ENCODE measurements around the gene ANKRD31. TPM values are rescaled to one million over a fixed set of nuclear protein-coding genes. Genes with fewer than 3 reads are reported as not detected.

The ANKRD31 gene
- total RNA-seq, 1 experiment from 2014 or later, result 0.09 TPM

- TF ChIP-seq, protein P1, sequence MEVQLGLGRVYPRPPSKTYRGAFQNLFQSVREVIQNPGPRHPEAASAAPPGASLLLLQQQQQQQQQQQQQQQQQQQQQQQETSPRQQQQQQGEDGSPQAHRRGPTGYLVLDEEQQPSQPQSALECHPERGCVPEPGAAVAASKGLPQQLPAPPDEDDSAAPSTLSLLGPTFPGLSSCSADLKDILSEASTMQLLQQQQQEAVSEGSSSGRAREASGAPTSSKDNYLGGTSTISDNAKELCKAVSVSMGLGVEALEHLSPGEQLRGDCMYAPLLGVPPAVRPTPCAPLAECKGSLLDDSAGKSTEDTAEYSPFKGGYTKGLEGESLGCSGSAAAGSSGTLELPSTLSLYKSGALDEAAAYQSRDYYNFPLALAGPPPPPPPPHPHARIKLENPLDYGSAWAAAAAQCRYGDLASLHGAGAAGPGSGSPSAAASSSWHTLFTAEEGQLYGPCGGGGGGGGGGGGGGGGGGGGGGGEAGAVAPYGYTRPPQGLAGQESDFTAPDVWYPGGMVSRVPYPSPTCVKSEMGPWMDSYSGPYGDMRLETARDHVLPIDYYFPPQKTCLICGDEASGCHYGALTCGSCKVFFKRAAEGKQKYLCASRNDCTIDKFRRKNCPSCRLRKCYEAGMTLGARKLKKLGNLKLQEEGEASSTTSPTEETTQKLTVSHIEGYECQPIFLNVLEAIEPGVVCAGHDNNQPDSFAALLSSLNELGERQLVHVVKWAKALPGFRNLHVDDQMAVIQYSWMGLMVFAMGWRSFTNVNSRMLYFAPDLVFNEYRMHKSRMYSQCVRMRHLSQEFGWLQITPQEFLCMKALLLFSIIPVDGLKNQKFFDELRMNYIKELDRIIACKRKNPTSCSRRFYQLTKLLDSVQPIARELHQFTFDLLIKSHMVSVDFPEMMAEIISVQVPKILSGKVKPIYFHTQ (CRISPR knock-in tag; IDR thresholded peaks at IDR 0.05), result no peak
- no peak for TF ChIP-seq ETV6 (CRISPR knock-in tag; IDR thresholded peaks at IDR 0.05)
Measured at GRCh38 chr5:75281716-75282465, 45.2 kb upstream of the ANKRD31 start (continued).

- H3K36me3 Mint-ChIP-seq, result no peaks in the 10 kb centered on the region
- H3K4me3 Mint-ChIP-seq, result no peak overlapping the region
- H3K27me3 Mint-ChIP-seq (ENCODE audit: low read depth), result no peaks in the 10 kb centered on the region
- ATAC-seq (no peak), DNase-seq (ENCODE audit: low spot score) (no peak)
- TF ChIP-seq, protein P1 (CRISPR knock-in tag; IDR thresholded peaks at IDR 0.05), result no peak
- TF ChIP-seq ELF4 (CRISPR knock-in tag; IDR thresholded peaks at IDR 0.05; ENCODE audit: low read depth) (no peak), JUN (CRISPR knock-in tag; IDR thresholded peaks at IDR 0.05) (no peak), ATF2 (CRISPR knock-in tag; IDR thresholded peaks at IDR 0.05; ENCODE audit: borderline replicate concordance, low read depth) (no peak), RELA (CRISPR knock-in tag; IDR thresholded peaks at IDR 0.05; ENCODE audit: borderline replicate concordance) (no peak), TP53 (CRISPR knock-in tag; IDR thresholded peaks at IDR 0.05) (no peak), E2F4 (CRISPR knock-in tag; IDR thresholded peaks at IDR 0.05; ENCODE audit: borderline replicate concordance, low read depth) (no peak), ZNF281 (CRISPR knock-in tag; IDR thresholded peaks at IDR 0.05) (no peak), EMX1 (CRISPR knock-in tag; IDR thresholded peaks at IDR 0.05) (no peak), ZNF263 (CRISPR knock-in tag; IDR thresholded peaks at IDR 0.05; ENCODE audit: low read depth) (no peak), IRF2 (CRISPR knock-in tag; IDR thresholded peaks at IDR 0.05; ENCODE audit: borderline replicate concordance, low read depth) (no peak), FOXJ3 (CRISPR knock-in tag; IDR thresholded peaks at IDR 0.05; ENCODE audit: borderline replicate concordance) (no peak)
- TF ChIP-seq, protein P2, sequence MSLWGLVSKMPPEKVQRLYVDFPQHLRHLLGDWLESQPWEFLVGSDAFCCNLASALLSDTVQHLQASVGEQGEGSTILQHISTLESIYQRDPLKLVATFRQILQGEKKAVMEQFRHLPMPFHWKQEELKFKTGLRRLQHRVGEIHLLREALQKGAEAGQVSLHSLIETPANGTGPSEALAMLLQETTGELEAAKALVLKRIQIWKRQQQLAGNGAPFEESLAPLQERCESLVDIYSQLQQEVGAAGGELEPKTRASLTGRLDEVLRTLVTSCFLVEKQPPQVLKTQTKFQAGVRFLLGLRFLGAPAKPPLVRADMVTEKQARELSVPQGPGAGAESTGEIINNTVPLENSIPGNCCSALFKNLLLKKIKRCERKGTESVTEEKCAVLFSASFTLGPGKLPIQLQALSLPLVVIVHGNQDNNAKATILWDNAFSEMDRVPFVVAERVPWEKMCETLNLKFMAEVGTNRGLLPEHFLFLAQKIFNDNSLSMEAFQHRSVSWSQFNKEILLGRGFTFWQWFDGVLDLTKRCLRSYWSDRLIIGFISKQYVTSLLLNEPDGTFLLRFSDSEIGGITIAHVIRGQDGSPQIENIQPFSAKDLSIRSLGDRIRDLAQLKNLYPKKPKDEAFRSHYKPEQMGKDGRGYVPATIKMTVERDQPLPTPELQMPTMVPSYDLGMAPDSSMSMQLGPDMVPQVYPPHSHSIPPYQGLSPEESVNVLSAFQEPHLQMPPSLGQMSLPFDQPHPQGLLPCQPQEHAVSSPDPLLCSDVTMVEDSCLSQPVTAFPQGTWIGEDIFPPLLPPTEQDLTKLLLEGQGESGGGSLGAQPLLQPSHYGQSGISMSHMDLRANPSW (CRISPR knock-in tag; conservative IDR thresholded peaks at IDR 0.05; ENCODE audit: low read depth), result no peak
- TF ChIP-seq, protein P3, sequence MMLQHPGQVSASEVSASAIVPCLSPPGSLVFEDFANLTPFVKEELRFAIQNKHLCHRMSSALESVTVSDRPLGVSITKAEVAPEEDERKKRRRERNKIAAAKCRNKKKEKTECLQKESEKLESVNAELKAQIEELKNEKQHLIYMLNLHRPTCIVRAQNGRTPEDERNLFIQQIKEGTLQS (CRISPR knock-in tag; conservative IDR thresholded peaks at IDR 0.05), result no peak
- CTCF ChIA-PET, result interaction anchor here (0.5 kb wide), 1 partner anchor 501 kb away, joined by 4 read pairs; no protein-coding TSS in a partner anchor
- no peak overlapping the region for H3K27ac Mint-ChIP-seq
- POLR2A ChIA-PET, result no interaction called here
- no peaks in the 10 kb centered on the region for H3K9me3 Mint-ChIP-seq
- H3K4me1 Mint-ChIP-seq, result peaks cover 51% of the 10 kb centered on the region
Measured at GRCh38 chr5:75279321-75279720, 42.6 kb upstream of the ANKRD31 start.

Data from WTC11 (cell line).